C4-2B (cell line): ENCODE measurements around the gene ARID4B.

ENCODE experiments used
- CTCF ChIP-seq: fragments of 450-650 bp; conservative IDR thresholded peaks from 2 replicates; pipeline ENCODE4 v1.5.1; 2017; ENCODE audit warnings: mild to moderate bottlenecking
- ZFX ChIP-seq: fragments of 450-650 bp; IDR thresholded peaks from 2 replicates; pipeline ENCODE4 v1.6.1; 2017

- no peak for TF ChIP-seq CTCF
- TF ChIP-seq ZFX = no peak
Measured at GRCh38 chr1:235205687-235206086, 122.3 kb downstream of the ARID4B start.
